Loucy (cell line): ENCODE data around the gene DKK1.

Source experiments
- CTCF ChIP-seq: fragments of 200-600 bp; sonication (generic); conservative IDR thresholded peaks from 2 replicates; pipeline ENCODE4 v1.5.1; 2014; ENCODE audit warnings: mild to moderate bottlenecking, antibody characterized with exemption, low read length
- EZH2phosphoT487 ChIP-seq: fragments of 200-600 bp; IDR thresholded peaks from 2 replicates; pipeline ENCODE4 v1.6.1; 2018; ENCODE audit warnings: antibody characterized with exemption, mild to moderate bottlenecking, moderate library complexity, borderline replicate concordance

- TF ChIP-seq CTCF (no peak), EZH2phosphoT487 (no peak)
Observed at GRCh38 chr10:52312942-52313255, 1.2 kb upstream of the DKK1 start.
